ENCODE results near the gene TTLL6. TPM values are rescaled to one million over a fixed set of nuclear protein-coding genes. Genes with fewer than 3 reads are reported as not detected.

TTLL6 gene
- total RNA-seq, 1 donor from 2014 or later: not detected

- TF ChIP-seq, protein P1, sequence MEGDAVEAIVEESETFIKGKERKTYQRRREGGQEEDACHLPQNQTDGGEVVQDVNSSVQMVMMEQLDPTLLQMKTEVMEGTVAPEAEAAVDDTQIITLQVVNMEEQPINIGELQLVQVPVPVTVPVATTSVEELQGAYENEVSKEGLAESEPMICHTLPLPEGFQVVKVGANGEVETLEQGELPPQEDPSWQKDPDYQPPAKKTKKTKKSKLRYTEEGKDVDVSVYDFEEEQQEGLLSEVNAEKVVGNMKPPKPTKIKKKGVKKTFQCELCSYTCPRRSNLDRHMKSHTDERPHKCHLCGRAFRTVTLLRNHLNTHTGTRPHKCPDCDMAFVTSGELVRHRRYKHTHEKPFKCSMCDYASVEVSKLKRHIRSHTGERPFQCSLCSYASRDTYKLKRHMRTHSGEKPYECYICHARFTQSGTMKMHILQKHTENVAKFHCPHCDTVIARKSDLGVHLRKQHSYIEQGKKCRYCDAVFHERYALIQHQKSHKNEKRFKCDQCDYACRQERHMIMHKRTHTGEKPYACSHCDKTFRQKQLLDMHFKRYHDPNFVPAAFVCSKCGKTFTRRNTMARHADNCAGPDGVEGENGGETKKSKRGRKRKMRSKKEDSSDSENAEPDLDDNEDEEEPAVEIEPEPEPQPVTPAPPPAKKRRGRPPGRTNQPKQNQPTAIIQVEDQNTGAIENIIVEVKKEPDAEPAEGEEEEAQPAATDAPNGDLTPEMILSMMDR (conservative IDR thresholded peaks at IDR 0.05; ENCODE audit: low read depth, low read length): no peak
- DNase-seq (ENCODE audit: low read depth): no peak
- no peak overlapping the region for H3K4me3 ChIP-seq (ENCODE audit: low read depth, low read length)
These were observed 64.4 kb downstream of the TTLL6 start for GRCh38 chr17:48752399-48753288.

DNA sequence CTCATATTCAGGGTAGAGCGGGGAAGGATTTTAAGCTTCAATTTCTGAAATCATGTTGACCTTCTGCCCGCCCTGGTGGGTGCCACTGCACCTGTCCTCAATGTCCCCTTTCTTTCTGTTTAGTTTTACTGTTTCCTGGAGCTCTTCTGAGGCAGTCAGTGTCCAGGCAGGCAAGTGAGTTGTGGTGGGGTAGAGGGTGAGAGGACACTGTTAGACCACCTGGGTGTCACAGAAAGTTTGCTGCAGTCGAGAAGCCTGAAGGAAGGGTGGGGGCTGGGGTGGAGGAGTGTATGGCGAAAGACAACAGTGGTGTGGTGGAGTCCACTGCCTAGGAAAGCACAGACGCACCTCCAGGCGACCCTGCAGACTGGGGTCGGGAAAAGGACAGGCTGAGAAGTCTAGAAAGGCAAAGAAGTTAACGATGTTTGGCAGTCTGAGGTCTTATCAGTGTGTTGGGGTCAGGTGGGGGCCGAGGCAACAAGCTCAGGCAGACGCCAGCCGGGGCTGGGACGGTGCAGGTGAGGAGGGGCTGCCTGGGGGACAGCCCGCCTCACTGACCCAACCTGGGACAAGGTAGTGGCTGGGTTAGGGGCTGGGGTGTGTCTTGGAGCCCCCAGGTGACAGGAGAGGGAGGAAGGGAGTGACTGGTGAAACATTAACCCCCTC lies 65.2 kb downstream of the TTLL6 start:
- TF ChIP-seq, protein P1 (conservative IDR thresholded peaks at IDR 0.05; ENCODE audit: low read depth, low read length): no peak
- no peak overlapping the region for H3K4me3 ChIP-seq (ENCODE audit: low read depth, low read length)

DNA sequence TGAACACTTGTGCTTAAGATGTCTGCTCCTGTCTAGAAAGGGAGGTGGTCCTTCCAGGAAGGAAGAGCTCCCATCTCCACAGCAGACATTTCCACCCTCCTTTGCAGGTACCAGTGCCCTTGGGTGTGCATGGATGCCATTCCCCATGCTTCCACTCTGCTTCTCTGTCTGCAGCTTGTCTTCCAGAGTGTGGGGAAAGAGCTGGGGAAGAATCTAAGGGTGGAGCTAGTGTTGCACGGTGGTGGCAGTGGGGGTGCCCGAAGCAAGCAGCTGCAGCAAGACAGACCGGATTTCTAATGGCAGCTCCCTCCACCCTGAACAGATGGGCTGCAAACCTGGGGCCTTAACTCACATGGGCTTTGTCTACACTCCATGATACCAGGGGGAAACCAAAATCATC lies 65.9 kb downstream of the TTLL6 start:
- H3K4me3 ChIP-seq (ENCODE audit: low read depth, low read length): no peak overlapping the region
- TF ChIP-seq, protein P1 (conservative IDR thresholded peaks at IDR 0.05; ENCODE audit: low read depth, low read length): no peak
- DNase-seq (ENCODE audit: low read depth): no peak

More for the DNA sequence above, 65.2 kb downstream of the TTLL6 start:
- DNase-seq (ENCODE audit: low read depth): no peak

GRCh38 chr17:48749621-48750553 lies 67.1 kb downstream of the TTLL6 start:
- DNase-seq (ENCODE audit: low read depth): no peak
- no peak overlapping the region for H3K4me3 ChIP-seq (ENCODE audit: low read depth, low read length)
- TF ChIP-seq, protein P1 (conservative IDR thresholded peaks at IDR 0.05; ENCODE audit: low read depth, low read length): no peak

GRCh38 chr17:48748718-48749566 lies 68.1 kb downstream of the TTLL6 start:
- TF ChIP-seq, protein P1 (conservative IDR thresholded peaks at IDR 0.05; ENCODE audit: low read depth, low read length): no peak
- H3K4me3 ChIP-seq (ENCODE audit: low read depth, low read length): no peak overlapping the region

More at GRCh38 chr17:48748718-48749566, 68.1 kb downstream of the TTLL6 start:
- no peak for DNase-seq (ENCODE audit: low read depth)
